ENCODE results near the gene SEMA5A.

SEMA5A gene

DNA sequence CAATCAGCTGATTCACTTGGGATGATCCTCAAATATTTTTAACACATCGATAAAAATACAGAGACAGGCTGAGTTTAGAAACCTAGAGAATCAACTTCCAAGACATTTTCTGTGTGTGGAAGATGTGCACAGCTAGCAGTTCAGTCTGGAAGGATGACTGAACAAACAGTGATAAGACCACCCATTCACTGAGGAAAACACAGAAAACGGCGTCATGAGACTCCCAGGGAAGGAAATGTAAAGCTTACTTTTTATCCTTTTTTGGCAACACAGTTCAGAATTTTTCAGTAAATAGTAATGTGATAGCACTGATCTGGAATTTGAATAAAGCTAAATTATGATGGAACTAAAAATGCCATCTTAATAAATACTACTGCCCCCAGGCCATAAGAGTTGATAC lies 277.6 kb downstream of the SEMA5A start:
- no peak overlapping the region for H3K9ac ChIP-seq (ENCODE audit: low read length)
- H3K4me1 ChIP-seq (ENCODE audit: low read length): no peaks in the 10 kb centered on the region
- H2AFZ ChIP-seq (ENCODE audit: low read length): no peak overlapping the region
- H3K4me3 ChIP-seq (ENCODE audit: low read length): no peak overlapping the region
- no peaks in the 10 kb centered on the region for H3K9me3 ChIP-seq (replicated peaks; ENCODE audit: insufficient read depth, low read length)
- no peaks in the 10 kb centered on the region for H3K9me2 ChIP-seq (replicated peaks; ENCODE audit: insufficient read depth, low read length)
- no peaks in the 10 kb centered on the region for H3K36me3 ChIP-seq (replicated peaks; ENCODE audit: insufficient read depth, low read length)
- H4K20me1 ChIP-seq (ENCODE audit: insufficient read depth, low read length): no peaks in the 10 kb centered on the region
- DNase-seq: no peak
- H3K4me2 ChIP-seq (ENCODE audit: low read depth, low read length): no peak overlapping the region
- H3K27me3 ChIP-seq (replicated peaks; ENCODE audit: insufficient read depth, low read length): no peaks in the 10 kb centered on the region
- no peak for TF ChIP-seq EZH2phosphoT487 (IDR thresholded peaks at IDR 0.05; ENCODE audit: low read length)
- TF ChIP-seq EZH2 (optimal IDR thresholded peaks at IDR 0.05; ENCODE audit: low read depth, low read length): no peak
- TF ChIP-seq, protein P1, sequence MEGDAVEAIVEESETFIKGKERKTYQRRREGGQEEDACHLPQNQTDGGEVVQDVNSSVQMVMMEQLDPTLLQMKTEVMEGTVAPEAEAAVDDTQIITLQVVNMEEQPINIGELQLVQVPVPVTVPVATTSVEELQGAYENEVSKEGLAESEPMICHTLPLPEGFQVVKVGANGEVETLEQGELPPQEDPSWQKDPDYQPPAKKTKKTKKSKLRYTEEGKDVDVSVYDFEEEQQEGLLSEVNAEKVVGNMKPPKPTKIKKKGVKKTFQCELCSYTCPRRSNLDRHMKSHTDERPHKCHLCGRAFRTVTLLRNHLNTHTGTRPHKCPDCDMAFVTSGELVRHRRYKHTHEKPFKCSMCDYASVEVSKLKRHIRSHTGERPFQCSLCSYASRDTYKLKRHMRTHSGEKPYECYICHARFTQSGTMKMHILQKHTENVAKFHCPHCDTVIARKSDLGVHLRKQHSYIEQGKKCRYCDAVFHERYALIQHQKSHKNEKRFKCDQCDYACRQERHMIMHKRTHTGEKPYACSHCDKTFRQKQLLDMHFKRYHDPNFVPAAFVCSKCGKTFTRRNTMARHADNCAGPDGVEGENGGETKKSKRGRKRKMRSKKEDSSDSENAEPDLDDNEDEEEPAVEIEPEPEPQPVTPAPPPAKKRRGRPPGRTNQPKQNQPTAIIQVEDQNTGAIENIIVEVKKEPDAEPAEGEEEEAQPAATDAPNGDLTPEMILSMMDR (IDR thresholded peaks at IDR 0.05; ENCODE audit: low read length): no peak
- no peak overlapping the region for H3K27ac ChIP-seq (ENCODE audit: low read length)
- H3F3A ChIP-seq (ENCODE audit: insufficient read depth, low read length): no peaks in the 10 kb centered on the region
- no peaks in the 10 kb centered on the region for H3K79me2 ChIP-seq (ENCODE audit: low read length)

DNA sequence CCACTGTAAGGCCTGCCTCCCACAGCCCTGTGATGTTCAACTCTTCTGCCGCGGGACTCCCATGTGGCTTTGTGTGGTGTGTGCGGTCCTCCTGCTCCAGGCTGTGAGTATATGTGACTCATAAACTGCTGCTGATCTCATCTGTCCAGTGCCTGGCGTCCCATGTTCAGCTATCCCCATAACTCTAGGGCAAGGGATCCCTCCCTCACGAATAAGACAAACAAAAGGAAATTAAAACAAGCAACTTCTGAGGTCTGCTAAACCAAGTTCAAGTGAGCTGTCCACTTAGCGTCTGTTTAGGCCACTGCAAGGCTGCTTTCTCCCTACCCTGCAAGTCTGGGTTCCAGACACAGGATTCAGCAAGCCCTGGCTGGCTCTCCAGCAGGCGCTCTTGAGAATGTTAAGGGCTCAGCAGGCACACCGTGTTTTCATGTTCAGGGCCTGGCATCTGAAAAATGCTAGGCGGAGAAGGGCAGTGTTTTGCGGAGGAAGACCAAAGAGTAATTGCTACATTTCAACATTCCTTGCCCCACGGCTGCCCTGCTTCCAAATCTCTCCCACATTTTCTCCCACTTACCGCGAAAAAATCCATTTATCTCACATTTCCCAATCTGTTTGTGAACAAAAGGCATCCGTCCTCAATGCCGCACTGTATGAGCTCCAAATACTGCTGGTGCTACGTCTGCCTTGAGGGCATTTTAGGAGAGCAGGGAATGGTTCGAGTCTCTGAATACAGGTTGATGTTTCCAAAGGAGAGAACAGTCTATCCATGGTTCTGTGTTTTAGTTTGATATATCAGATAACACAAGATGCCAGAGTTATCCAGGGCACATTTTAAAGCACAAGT lies 280.2 kb downstream of the SEMA5A start:
- H3K9me2 ChIP-seq (replicated peaks; ENCODE audit: insufficient read depth, low read length): no peaks in the 10 kb centered on the region
- no peaks in the 10 kb centered on the region for H3K27me3 ChIP-seq (replicated peaks; ENCODE audit: insufficient read depth, low read length)
- no peaks in the 10 kb centered on the region for H3K79me2 ChIP-seq (ENCODE audit: low read length)
- H2AFZ ChIP-seq (ENCODE audit: low read length): no peak overlapping the region
- no peak overlapping the region for H3K4me2 ChIP-seq (ENCODE audit: low read depth, low read length)
- H3F3A ChIP-seq (ENCODE audit: insufficient read depth, low read length): no peaks in the 10 kb centered on the region
- no peak overlapping the region for H3K4me3 ChIP-seq (ENCODE audit: low read length)
- no peak overlapping the region for H3K27ac ChIP-seq (ENCODE audit: low read length)
- no peak overlapping the region for H3K9ac ChIP-seq (ENCODE audit: low read length)
- TF ChIP-seq EZH2 (optimal IDR thresholded peaks at IDR 0.05; ENCODE audit: low read depth, low read length) (no peak), EZH2phosphoT487 (IDR thresholded peaks at IDR 0.05; ENCODE audit: low read length) (no peak)
- TF ChIP-seq, protein P1 (IDR thresholded peaks at IDR 0.05; ENCODE audit: low read length): no peak
- no peak for DNase-seq
- no peaks in the 10 kb centered on the region for H4K20me1 ChIP-seq (ENCODE audit: insufficient read depth, low read length)
- H3K9me3 ChIP-seq (replicated peaks; ENCODE audit: insufficient read depth, low read length): no peaks in the 10 kb centered on the region
- no peaks in the 10 kb centered on the region for H3K4me1 ChIP-seq (ENCODE audit: low read length)
- no peaks in the 10 kb centered on the region for H3K36me3 ChIP-seq (replicated peaks; ENCODE audit: insufficient read depth, low read length)

- H3K36me3 ChIP-seq (replicated peaks; ENCODE audit: insufficient read depth, low read length): no peaks in the 10 kb centered on the region
- H2AFZ ChIP-seq (ENCODE audit: low read length): no peak overlapping the region
- no peaks in the 10 kb centered on the region for H4K20me1 ChIP-seq (ENCODE audit: insufficient read depth, low read length)
- no peaks in the 10 kb centered on the region for H3K9me3 ChIP-seq (replicated peaks; ENCODE audit: insufficient read depth, low read length)
- no peaks in the 10 kb centered on the region for H3F3A ChIP-seq (ENCODE audit: insufficient read depth, low read length)
- H3K4me1 ChIP-seq (ENCODE audit: low read length): no peaks in the 10 kb centered on the region
- DNase-seq: no peak
- no peak overlapping the region for H3K4me3 ChIP-seq (ENCODE audit: low read length)
- H3K9ac ChIP-seq (ENCODE audit: low read length): no peak overlapping the region
- no peaks in the 10 kb centered on the region for H3K79me2 ChIP-seq (ENCODE audit: low read length)
- no peaks in the 10 kb centered on the region for H3K27me3 ChIP-seq (replicated peaks; ENCODE audit: insufficient read depth, low read length)
- no peak overlapping the region for H3K4me2 ChIP-seq (ENCODE audit: low read depth, low read length)
- TF ChIP-seq EZH2phosphoT487 (IDR thresholded peaks at IDR 0.05; ENCODE audit: low read length): no peak
- no peak for TF ChIP-seq EZH2 (optimal IDR thresholded peaks at IDR 0.05; ENCODE audit: low read depth, low read length)
- TF ChIP-seq, protein P1 (IDR thresholded peaks at IDR 0.05; ENCODE audit: low read length): no peak
- no peak overlapping the region for H3K27ac ChIP-seq (ENCODE audit: low read length)
- no peaks in the 10 kb centered on the region for H3K9me2 ChIP-seq (replicated peaks; ENCODE audit: insufficient read depth, low read length)
Observed at GRCh38 chr5:9264301-9264700, 281.6 kb downstream of the SEMA5A start.

Data from MM.1S (cell line).